ENCODE data around the gene SRPK3. TPM values are rescaled to one million over a fixed set of nuclear protein-coding genes. Genes with fewer than 3 reads are reported as not detected.

Gene SRPK3
- total RNA-seq (10 to 100 TPM; 31.9 to 49.7 (median 38.9) TPM), polyA plus RNA-seq (10 to 100 TPM in 1 of 2 donors, 1 to 10 TPM in 1; 8.8 to 39.8 TPM)
- long read RNA-seq, donor 1, transcript SRPK3-202 (15 exons, 1,958 nt) = minor isoform, 9 of 79 reads
- long read RNA-seq, donor 1, transcript SRPK3-203 (15 exons, 1,753 nt) = major isoform, 18 of 79 reads
- long read RNA-seq, donor 1, partial matches to known transcripts = 33 of 79 reads
- long read RNA-seq, donor 1, other reads (novel, unspliced or antisense) = 16 of 79 reads
- long read RNA-seq, donor 2, transcript SRPK3-202 (15 exons, 1,958 nt) = minor isoform, 40 of 150 reads
- long read RNA-seq, donor 2, transcript SRPK3-203 (15 exons, 1,753 nt) = major isoform, 48 of 150 reads
- long read RNA-seq, donor 2, partial matches to known transcripts = 34 of 150 reads
- long read RNA-seq, donor 2, other reads (novel, unspliced or antisense) = 27 of 150 reads
- long read RNA-seq, donor 3, transcript SRPK3-202 (15 exons, 1,958 nt) = major isoform, 5 of 29 reads
- long read RNA-seq, donor 3, partial matches to known transcripts = 12 of 29 reads
- long read RNA-seq, donor 3, other reads (novel, unspliced or antisense) = 8 of 29 reads

- no peaks in the 10 kb centered on the region for H3K9me3 ChIP-seq
- peaks cover 0 to 21% (median 2%) of the 10 kb centered on the region in 12 donors for H3K4me1 ChIP-seq
- H3K27ac ChIP-seq = peak within 1 kb of the TSS; percentile 55 to 89 (median 76)
- DNase-seq (peak; percentile 36 to 66 (median 61)), ATAC-seq (peak in 3 of 4 donors; percentile 45 to 77 (median 70))
- TF ChIP-seq POLR2A (IDR thresholded peaks at IDR 0.05) (peak; percentile 67 to 68), CTCF (IDR thresholded peaks at IDR 0.05) (no peak)
- intact Hi-C loops (cut with DNase I) = no loop called here
- WGBS, 4 donors = 12 to 65% (median 34%) methylated on average over 18 to 52 of the region's 52 CpGs
- H3K36me3 ChIP-seq = peaks cover 0 to 27% (median 2%) of the 10 kb centered on the region in 9 donors
- H3K4me3 ChIP-seq = peak within 1 kb of the TSS in 9 of 12 donors; percentile 25 to 50 (median 39)
- peaks cover 0 to 23% (median 0%) of the 10 kb centered on the region in 9 donors for H3K27me3 ChIP-seq
Observed at GRCh38 chrX:153780678-153781427, at the start of gene SRPK3. Gene SRPK3 (plus strand): TSS chrX:153781041. CDS start chrX:153781087, 46 bp downstream.

GRCh38 chrX:153731117-153731844 is 49.6 kb upstream of the SRPK3 start:
- TF ChIP-seq CTCF (IDR thresholded peaks at IDR 0.05) (no peak), POLR2A (IDR thresholded peaks at IDR 0.05) (no peak)
- intact Hi-C loops (cut with DNase I) = no loop called here
- Histone ChIP-seq H3K9me3 (peaks cover 0 to 14% (median 0%) of the 10 kb centered on the region in 12 donors), H3K4me1 (peaks cover 0 to 26% (median 17%) of the 10 kb centered on the region in 12 donors), H3K36me3 (peaks cover 0 to 13% (median 1%) of the 10 kb centered on the region in 9 donors), H3K27me3 (no peaks in the 10 kb centered on the region), H3K4me3 (no peak overlapping the region), H3K27ac (peak overlapping the region in 1 of 12 donors; percentile 74)
- DNase-seq (no peak), ATAC-seq (no peak)
- 78 to 93% (median 89%) methylated on average over 6 of the region's 6 CpGs for WGBS, 4 donors

GRCh38 chrX:153731845-153732215 is 49.0 kb upstream of the SRPK3 start:
- H3K4me3 ChIP-seq = no peak overlapping the region
- intact Hi-C loops (cut with DNase I) = no loop called here
- H3K4me1 ChIP-seq = peaks cover 0 to 21% (median 14%) of the 10 kb centered on the region in 12 donors
- H3K9me3 ChIP-seq = peaks cover 0 to 14% (median 0%) of the 10 kb centered on the region in 12 donors
- H3K27ac ChIP-seq = peak overlapping the region in 1 of 12 donors; percentile 74
- H3K36me3 ChIP-seq = peaks cover 0 to 18% (median 7%) of the 10 kb centered on the region in 9 donors
- DNase-seq = no peak
- no peak for ATAC-seq
- no peak for TF ChIP-seq POLR2A (IDR thresholded peaks at IDR 0.05)
- no peak for TF ChIP-seq CTCF (IDR thresholded peaks at IDR 0.05)
- H3K27me3 ChIP-seq = no peaks in the 10 kb centered on the region
- WGBS, 4 donors = 65 to 97% (median 96%) methylated on average over 3 of the region's 3 CpGs
